AG04449 (cell line): Measurements from ENCODE around the gene CST8.

Experiments
- CTCF ChIA-PET: fragments of 350-600 bp; formaldehyde crosslinking; extraction: SDS; loops from one replicate; lab custom pipeline; 2021; ENCODE audit warnings: antibody characterized with exemption; lab: Yijun Ruan, JAX
- POLR2A ChIA-PET: fragments of 400-600, 350-600 bp; formaldehyde crosslinking; extraction: SDS; loops from one replicate; lab custom pipeline; 2020; ENCODE audit warnings: antibody characterized with exemption, inconsistent platforms; lab: Yijun Ruan, JAX
- DNase-seq: peaks from one replicate; pipeline ENCODE4 v3.0.0-alpha.2; 2010; ENCODE audit warnings: low read depth, low spot score
- H3K4me3 ChIP-seq: 2 replicates; pipeline ENCODE4 v1.5.1; 2011; ENCODE audit warnings: low read depth, mild to moderate bottlenecking, control low read depth, low read length
- TF ChIP-seq, protein P1 (sequence below): IDR thresholded peaks from one replicate; pipeline ENCODE4 v1.5.1; 2011; ENCODE audit warnings: mild to moderate bottlenecking, moderate library complexity, low read length, control low read depth, inconsistent platforms; ENCODE audit not compliant: insufficient read depth; ENCODE audit errors: missing control alignments

Gene CST8

DNA sequence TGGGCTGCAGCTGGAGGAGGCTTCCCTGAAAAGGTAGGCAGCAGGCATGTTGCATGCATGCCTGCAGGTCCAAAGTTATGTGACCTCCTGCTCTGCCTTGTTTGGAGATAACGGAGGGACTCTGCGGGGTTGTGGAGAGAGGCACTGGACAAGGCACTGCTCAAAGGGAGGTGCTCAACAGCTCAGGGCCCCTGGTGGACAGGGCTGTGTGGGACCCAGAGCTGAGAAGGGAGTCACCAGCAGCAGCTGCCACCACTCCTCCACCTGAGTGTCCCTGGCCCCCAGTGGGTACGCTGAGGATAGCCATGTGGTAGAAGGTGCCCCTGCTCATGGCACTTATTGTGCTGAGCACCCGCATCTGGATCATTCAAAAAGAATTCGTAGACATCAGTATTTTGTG is 15.5 kb upstream of the CST8 start:
- ChIA-PET CTCF (no interaction called here), POLR2A (no interaction called here)
- H3K4me3 ChIP-seq = no peak overlapping the region
- TF ChIP-seq, protein P1, sequence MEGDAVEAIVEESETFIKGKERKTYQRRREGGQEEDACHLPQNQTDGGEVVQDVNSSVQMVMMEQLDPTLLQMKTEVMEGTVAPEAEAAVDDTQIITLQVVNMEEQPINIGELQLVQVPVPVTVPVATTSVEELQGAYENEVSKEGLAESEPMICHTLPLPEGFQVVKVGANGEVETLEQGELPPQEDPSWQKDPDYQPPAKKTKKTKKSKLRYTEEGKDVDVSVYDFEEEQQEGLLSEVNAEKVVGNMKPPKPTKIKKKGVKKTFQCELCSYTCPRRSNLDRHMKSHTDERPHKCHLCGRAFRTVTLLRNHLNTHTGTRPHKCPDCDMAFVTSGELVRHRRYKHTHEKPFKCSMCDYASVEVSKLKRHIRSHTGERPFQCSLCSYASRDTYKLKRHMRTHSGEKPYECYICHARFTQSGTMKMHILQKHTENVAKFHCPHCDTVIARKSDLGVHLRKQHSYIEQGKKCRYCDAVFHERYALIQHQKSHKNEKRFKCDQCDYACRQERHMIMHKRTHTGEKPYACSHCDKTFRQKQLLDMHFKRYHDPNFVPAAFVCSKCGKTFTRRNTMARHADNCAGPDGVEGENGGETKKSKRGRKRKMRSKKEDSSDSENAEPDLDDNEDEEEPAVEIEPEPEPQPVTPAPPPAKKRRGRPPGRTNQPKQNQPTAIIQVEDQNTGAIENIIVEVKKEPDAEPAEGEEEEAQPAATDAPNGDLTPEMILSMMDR = no peak
- no peak for DNase-seq

DNA sequence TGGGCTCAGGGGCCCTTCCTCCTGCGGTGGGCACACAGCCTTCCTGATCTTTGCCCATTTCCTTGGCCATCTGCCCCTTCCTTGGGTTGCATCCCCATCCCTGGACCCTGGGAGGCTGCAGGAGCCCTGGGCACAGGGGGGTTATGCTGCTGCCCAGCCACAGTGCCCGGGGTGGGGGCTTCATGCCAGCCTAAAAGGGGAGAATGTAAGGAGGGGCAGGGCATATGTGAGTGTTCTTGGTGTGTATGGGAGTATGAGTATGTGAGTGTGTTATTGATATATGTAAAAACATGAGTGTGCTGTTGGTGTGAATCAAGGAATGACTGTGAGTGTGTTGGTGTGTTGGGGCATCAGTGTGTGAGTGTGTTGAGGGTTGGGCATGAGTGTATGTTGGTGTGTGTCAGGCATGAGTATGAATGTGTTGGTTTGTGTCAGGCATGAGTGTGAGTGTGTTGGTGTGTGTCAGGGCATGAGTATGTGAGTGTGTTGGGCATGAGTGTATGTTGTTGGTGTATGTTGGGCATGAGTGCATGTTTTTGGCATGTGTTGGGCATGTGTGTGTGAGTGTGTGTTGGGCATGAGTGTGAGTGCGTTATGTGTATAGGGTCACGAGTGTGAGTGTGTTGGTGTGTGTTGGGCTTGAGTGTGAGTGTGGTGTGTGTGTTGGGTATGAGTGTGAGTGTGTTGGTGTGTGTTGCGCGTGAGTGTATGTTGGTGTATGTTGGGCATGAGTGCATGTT is 14.7 kb upstream of the CST8 start:
- POLR2A ChIA-PET = no interaction called here
- CTCF ChIA-PET = no interaction called here
- no peak for DNase-seq
- TF ChIP-seq, protein P1 = no peak
- no peak overlapping the region for H3K4me3 ChIP-seq

DNA sequence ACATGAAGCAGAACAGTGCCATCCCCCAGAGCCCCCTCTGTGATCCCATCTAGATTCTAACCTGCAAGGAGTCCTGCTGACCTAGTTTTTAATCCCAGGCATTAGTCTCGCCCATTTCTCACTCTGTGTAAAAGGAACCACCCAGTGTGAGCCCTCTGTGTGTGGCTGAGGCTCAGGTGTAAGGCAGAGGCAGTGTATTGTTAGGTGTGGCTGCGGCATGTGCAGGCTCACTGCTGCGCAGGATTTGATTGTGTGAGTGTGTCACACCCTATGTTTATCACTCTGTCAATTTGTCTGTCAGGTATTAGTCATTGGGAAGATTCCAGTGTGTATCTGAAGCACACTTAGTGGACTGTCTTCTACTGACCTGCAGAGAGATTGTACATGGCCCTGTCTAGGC is 13.7 kb upstream of the CST8 start:
- no peak overlapping the region for H3K4me3 ChIP-seq
- ChIA-PET POLR2A (no interaction called here), CTCF (no interaction called here)
- TF ChIP-seq, protein P1 = no peak
- no peak for DNase-seq

DNA sequence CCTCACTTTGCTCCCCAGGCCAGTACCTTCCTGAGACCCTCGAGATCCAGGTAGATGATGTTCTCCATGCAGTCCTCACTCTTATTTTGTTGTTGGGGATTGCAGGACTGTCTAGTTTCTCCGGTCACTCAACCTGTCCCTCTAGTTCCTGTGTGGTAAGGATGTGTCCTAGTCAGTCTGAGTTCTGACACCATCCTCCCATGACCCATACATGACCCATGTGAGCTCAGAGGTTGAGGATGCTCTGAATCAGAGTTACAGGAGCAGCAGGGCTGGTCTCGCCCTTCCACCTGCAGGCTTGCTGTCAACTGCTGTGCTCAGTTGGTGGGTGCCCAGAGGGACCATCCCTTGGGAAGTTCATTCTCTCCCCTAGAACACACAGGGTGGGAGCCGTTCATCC is 11.9 kb upstream of the CST8 start:
- no peak for DNase-seq
- ChIA-PET POLR2A (no interaction called here), CTCF (no interaction called here)
- no peak overlapping the region for H3K4me3 ChIP-seq
- TF ChIP-seq, protein P1 = no peak

DNA sequence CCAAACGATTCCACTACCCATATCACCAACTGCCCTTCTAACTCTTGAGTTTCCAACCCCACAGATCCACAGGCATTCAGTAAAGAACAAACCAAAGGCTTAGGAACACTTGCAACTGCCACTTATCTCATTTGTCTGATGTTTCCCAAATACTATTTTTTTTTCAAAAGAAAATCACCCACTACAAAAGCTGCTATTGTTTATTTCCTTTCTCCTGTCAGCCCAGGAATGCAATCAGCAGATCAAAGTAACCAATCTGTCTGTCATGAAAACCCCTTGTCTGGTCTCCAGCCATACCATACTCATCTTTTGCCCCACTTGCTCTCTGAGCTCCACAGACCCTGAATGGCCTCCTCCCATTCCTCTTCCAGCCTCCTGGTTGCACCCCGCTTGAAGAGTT is 8.8 kb upstream of the CST8 start:
- DNase-seq = no peak
- POLR2A ChIA-PET = no interaction called here
- no peak overlapping the region for H3K4me3 ChIP-seq
- TF ChIP-seq, protein P1 = no peak
- CTCF ChIA-PET = no interaction called here

DNA sequence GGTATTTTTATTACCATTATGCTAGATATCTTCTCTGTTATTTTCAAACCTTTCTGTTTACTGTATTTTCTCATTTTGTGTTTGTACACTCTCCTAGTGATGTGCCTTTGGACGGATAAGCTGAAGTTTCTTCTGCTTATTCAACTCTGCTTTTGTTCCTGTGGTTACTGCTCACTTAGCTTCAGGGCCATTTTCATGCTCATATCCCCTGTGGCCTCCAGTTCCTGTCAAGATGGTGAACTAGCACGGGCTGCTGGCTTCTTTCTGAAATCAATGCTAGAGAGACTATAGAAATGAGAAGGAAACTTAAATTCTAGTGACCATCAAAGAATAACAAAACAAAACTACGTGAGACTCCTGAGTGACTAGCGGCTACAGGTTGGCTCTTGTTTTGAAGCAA is 6.8 kb upstream of the CST8 start:
- no peak for DNase-seq
- ChIA-PET POLR2A (no interaction called here), CTCF (no interaction called here)
- H3K4me3 ChIP-seq = no peak overlapping the region
- TF ChIP-seq, protein P1 = no peak
